ENCODE data around the gene ATF7. TPM values are rescaled to one million over a fixed set of nuclear protein-coding genes. Genes with fewer than 3 reads are reported as not detected.

The ATF7 gene
- total and polyA plus RNA-seq, 9 of the 15 experiments (the other 6 are each of a cell fraction or from before 2014, with no cell fraction given): 10.6 to 30.4 (median 20.7) TPM

- Histone ChIP-seq H3K9me1 (ENCODE audit: control insufficient read depth, insufficient read depth, low read length) (no peaks in the 10 kb centered on the region), H3K9me3 (replicated peaks; ENCODE audit: control insufficient read depth, insufficient read depth, low read depth, low read length) (no peaks in the 10 kb centered on the region), H3K27ac (ENCODE audit: extremely low read depth, low read depth, low read length) (no peak overlapping the region), H3K27me3 (ENCODE audit: control insufficient read depth in 2 of 2, insufficient read depth in 2 of 2, low read length in 2 of 2) (no peaks in the 10 kb centered on the region), H3K36me3 (ENCODE audit: control insufficient read depth, insufficient read depth, low read length) (no peaks in the 10 kb centered on the region), H3K4me2 (ENCODE audit: insufficient read depth, low read length) (no peak overlapping the region), H3K9ac (ENCODE audit: insufficient read depth in 1 of 2, low read depth in 2 of 2, low read length in 2 of 2) (no peak overlapping the region), H4K20me1 (replicated peaks; ENCODE audit: control insufficient read depth, insufficient read depth, low read length) (no peaks in the 10 kb centered on the region), H3K4me3 (no peak overlapping the region), H3K79me2 (ENCODE audit: control insufficient read depth, insufficient read depth, low read length) (no peaks in the 10 kb centered on the region), H2AFZ (ENCODE audit: low read depth, low read length) (no peak overlapping the region), H3K4me1 (replicated peaks in 1 of 2; ENCODE audit: control insufficient read depth in 2 of 2, insufficient read depth in 2 of 2, low read length in 2 of 2) (peaks cover 0 to 4% of the 10 kb centered on the region in 2 experiments; a peak in 1 of 5 replicates)
- 55% methylated on average over 2 of the region's 2 CpGs for WGBS (ENCODE audit: insufficient coverage, low coverage, missing lambda C conversion rate)
- in situ Hi-C loops (cut with MboI): no loop called here
- FAIRE-seq (no peak), DNase-seq (ENCODE audit: extremely low read depth in 1 of 4, low spot score in 3 of 4) (no peak), ATAC-seq (no peak)
- CTCF ChIA-PET (ENCODE audit: low intra/inter-chr PET ratio): no interaction called here
- POLR2A ChIA-PET: no interaction called here
- TF ChIP-seq TAF15 (IDR thresholded peaks at IDR 0.05; ENCODE audit: low read depth, low read length): no peak
- TF ChIP-seq ZNF263 (CRISPR knock-in tag; IDR thresholded peaks at IDR 0.05; ENCODE audit: borderline replicate concordance): no peak
- TF ChIP-seq CEBPB (tag; IDR thresholded peaks at IDR 0.05): no peak
- no peak for TF ChIP-seq ETV1 (tag; conservative IDR thresholded peaks at IDR 0.05; ENCODE audit: low read depth)
- no peak for TF ChIP-seq ZNF551 (CRISPR knock-in tag; IDR thresholded peaks at IDR 0.05)
- TF ChIP-seq RBM17 (IDR thresholded peaks at IDR 0.05; ENCODE audit: borderline replicate concordance, low read depth, low read length): no peak
- no peak for TF ChIP-seq MTF1 (CRISPR knock-in tag; IDR thresholded peaks at IDR 0.05; ENCODE audit: borderline replicate concordance)
- TF ChIP-seq HSF4 (CRISPR knock-in tag; IDR thresholded peaks at IDR 0.05; ENCODE audit: borderline replicate concordance): no peak
- TF ChIP-seq GABPB2 (CRISPR knock-in tag; conservative IDR thresholded peaks at IDR 0.05): no peak
- TF ChIP-seq MYBL2 (IDR thresholded peaks at IDR 0.05; ENCODE audit: low read depth): no peak
- no peak for TF ChIP-seq MYBL2 (CRISPR knock-in tag; IDR thresholded peaks at IDR 0.05; ENCODE audit: borderline replicate concordance)
- no peak for TF ChIP-seq ELF4 (CRISPR knock-in tag; IDR thresholded peaks at IDR 0.05)
- TF ChIP-seq SRSF7 (optimal IDR thresholded peaks at IDR 0.05; ENCODE audit: low read depth, low read length): no peak
- no TSS peak for BruUV-seq (replicated peaks)
- intact Hi-C loops (cut with micrococcal nuclease): no loop called here
Observed at GRCh38 chr12:53564278-53564677, 61.9 kb downstream of the ATF7 start.

All from K562 (cell line).